Subcutaneous adipose tissue (tissue), 4 donors: ENCODE data around the gene FOXM1. TPM values are rescaled to one million over a fixed set of nuclear protein-coding genes. Genes with fewer than 3 reads are reported as not detected.

Experiments
- CTCF ChIP-seq: fragments of 450-650 bp; IDR thresholded peaks from one replicate; pipeline ENCODE4 v1.5.1; 2016; ENCODE audit warnings: low read depth, mild to moderate bottlenecking, control low read depth, antibody characterized with exemption, moderate library complexity
- total RNA-seq, 4 donors: library from RNA; depleted of rRNA; stranded (reverse); fragments of >200 nt; gene quantifications; one replicate each; pipeline ENCODE4 v1.1.0, GENCODE V29; 2016

Gene FOXM1
- total RNA-seq, 4 donors from 2014 or later = 2.6 to 4.4 TPM; not detected in 2

GRCh38 chr12:2834581-2835491 lies 42.1 kb downstream of the FOXM1 start, which contains the start of gene NRIP2:
Gene NRIP2, minus strand, starts transcription at chr12:2835035. Its CDS starts 52 bp downstream, at chr12:2834983.
- TF ChIP-seq CTCF = no peak

GRCh38 chr12:2833810-2834209 lies 43.2 kb downstream of the FOXM1 start:
- TF ChIP-seq CTCF = no peak

GRCh38 chr12:2833327-2833726 lies 43.6 kb downstream of the FOXM1 start:
- no peak for TF ChIP-seq CTCF

- TF ChIP-seq CTCF = no peak
Measured at GRCh38 chr12:2832550-2833127, 44.3 kb downstream of the FOXM1 start.

- no peak for TF ChIP-seq CTCF
Measured at GRCh38 chr12:2829275-2829674, 47.7 kb downstream of the FOXM1 start.

- TF ChIP-seq CTCF = no peak
Measured at GRCh38 chr12:2826721-2827515, 50.1 kb downstream of the FOXM1 start.

- TF ChIP-seq CTCF = no peak
Measured at GRCh38 chr12:2826036-2826435, 50.9 kb downstream of the FOXM1 start.
